ENCODE data around the gene GHITM. TPM values are rescaled to one million over a fixed set of nuclear protein-coding genes. Genes with fewer than 3 reads are reported as not detected.

The GHITM gene
- total and polyA plus RNA-seq, 2 of the 8 experiments (the other 6 are each of a cell fraction or from before 2014, with no cell fraction given) = 86.2 to 97.0 TPM

DNA sequence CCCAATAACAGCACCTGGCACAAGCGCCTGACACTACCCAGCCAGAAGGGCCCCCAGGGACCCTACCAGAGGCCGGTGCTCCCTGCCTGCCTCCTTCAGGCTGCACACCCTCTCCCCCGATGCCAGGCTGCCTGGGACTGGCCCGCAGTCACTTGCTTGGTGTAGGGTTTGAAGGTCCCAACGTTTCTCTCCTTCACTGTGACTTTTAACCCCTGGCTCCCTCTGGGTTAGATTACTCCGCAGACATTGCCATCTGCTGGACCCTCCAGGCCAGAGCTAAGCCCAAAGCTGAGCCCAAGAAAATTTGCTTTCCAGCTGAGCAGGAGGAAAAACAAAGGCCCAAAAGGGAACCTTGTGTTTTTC, 61.9 kb downstream of the GHITM start (continued):
- TF ChIP-seq, protein P1, sequence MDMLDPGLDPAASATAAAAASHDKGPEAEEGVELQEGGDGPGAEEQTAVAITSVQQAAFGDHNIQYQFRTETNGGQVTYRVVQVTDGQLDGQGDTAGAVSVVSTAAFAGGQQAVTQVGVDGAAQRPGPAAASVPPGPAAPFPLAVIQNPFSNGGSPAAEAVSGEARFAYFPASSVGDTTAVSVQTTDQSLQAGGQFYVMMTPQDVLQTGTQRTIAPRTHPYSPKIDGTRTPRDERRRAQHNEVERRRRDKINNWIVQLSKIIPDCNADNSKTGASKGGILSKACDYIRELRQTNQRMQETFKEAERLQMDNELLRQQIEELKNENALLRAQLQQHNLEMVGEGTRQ (IDR thresholded peaks at IDR 0.05; ENCODE audit: low read length) = no peak
- TF ChIP-seq CHD2 (IDR thresholded peaks at IDR 0.05; ENCODE audit: low read length) (no peak), NRF1 (IDR thresholded peaks at IDR 0.05; ENCODE audit: low read depth, low read length) (no peak), YY1 (IDR thresholded peaks at IDR 0.05; ENCODE audit: low read depth, low read length) (no peak)

Measured in H1 (cell line).